HepG2 (cell line): ENCODE results near the gene PLEKHD1. TPM values are rescaled to one million over a fixed set of nuclear protein-coding genes. Genes with fewer than 3 reads are reported as not detected.

ENCODE experiments used
- ATAC-seq: fragments of 200-7000 bp; cut with Tn5 transposase; 3 replicates; pipeline ENCODE4 v1.9.1; 2020; ENCODE audit warnings: mild to moderate bottlenecking, moderate library complexity
- BruUV-seq: library from RNA; stranded (reverse); fragments of 400-500 nt; replicated peaks from 2 replicates; lab custom pipeline; 2021; lab: Mats Ljungman, UMichigan
- CTCF ChIA-PET: fragments of 300-600 bp; formaldehyde crosslinking; extraction: SDS; loops from one replicate; lab custom pipeline; 2021; ENCODE audit warnings: low total read pairs, inconsistent platforms, low intra/inter-chr PET ratio; lab: Yijun Ruan, JAX
- POLR2A ChIA-PET: fragments of 350-600 bp; sonication (Branson Sonifier 250); formaldehyde crosslinking; loops from one replicate; lab custom pipeline; 2020; ENCODE audit warnings: antibody characterized with exemption, inconsistent platforms; lab: Yijun Ruan, JAX
- DNase-seq: peaks from one replicate; pipeline ENCODE4 v3.0.0-alpha.2; 2015; ENCODE audit warnings: low spot score
- FAIRE-seq: peaks from 3 replicates; lab custom pipeline; 2011; peaks lifted over from hg19 to GRCh38; lab: Jason Lieb, UNC
- H2AFZ ChIP-seq: one replicate; pipeline ENCODE4 v1.6.1; 2011; ENCODE audit warnings: low read length, inconsistent platforms
- H3K27ac ChIP-seq: fragments of 300-600 bp; 3 replicates; pipeline ENCODE4 v1.8.0; 2011; ENCODE audit warnings: mixed run types, mild to moderate bottlenecking, mixed read lengths, low read length, inconsistent platforms; ENCODE audit not compliant: insufficient read depth; ENCODE audit errors: extremely low read length
- H3K27me3 ChIP-seq, 2 experiments: fragments of 200-600 bp in 1 of 2; 2 replicates in 1 of 2; 3 replicates in 1 of 2; pipeline versions ENCODE4 v1.6.0 to v1.8.0; 2011; ENCODE audit warnings: low read length in 2 of 2, mild to moderate bottlenecking in 2 of 2, moderate library complexity in 2 of 2, inconsistent platforms in 1 of 2; ENCODE audit not compliant: insufficient read depth in 2 of 2, control insufficient read depth in 1 of 2
- H3K36me3 ChIP-seq, 2 experiments: fragments of 200-600 bp in 1 of 2; replicated peaks in 1 of 2; 2 replicates in 1 of 2; 3 replicates in 1 of 2; pipeline versions ENCODE4 v1.5.1 to v1.8.0; 2011; ENCODE audit warnings: low read length in 2 of 2, inconsistent platforms in 1 of 2; ENCODE audit not compliant: insufficient read depth in 2 of 2, control insufficient read depth in 1 of 2
- H3K4me1 ChIP-seq: 2 replicates; pipeline ENCODE4 v1.5.1; 2012; ENCODE audit warnings: low read length, inconsistent platforms; ENCODE audit not compliant: insufficient read depth
- H3K4me2 ChIP-seq: 2 replicates; pipeline ENCODE4 v1.6.0; 2011; ENCODE audit warnings: low read depth, low read length, inconsistent platforms
- H3K4me3 ChIP-seq, 3 experiments: fragments of 200-600 bp in 1 of 3; sonication (generic), shearing (Covaris generic) in 1 of 3; replicated peaks in 1 of 3; 2 replicates each; pipeline ENCODE4 v1.5.1; 2011 to 2016; ENCODE audit warnings: low read length in 3 of 3, inconsistent platforms in 2 of 3, low read depth in 2 of 3, mild to moderate bottlenecking in 2 of 3, control low read depth in 1 of 3, mixed read lengths in 1 of 3; ENCODE audit not compliant: insufficient read depth in 1 of 3
- H3K79me2 ChIP-seq: one replicate; pipeline ENCODE4 v1.6.1; 2011; ENCODE audit warnings: low read length, inconsistent platforms; ENCODE audit not compliant: insufficient read depth
- H3K9ac ChIP-seq: 2 replicates; pipeline ENCODE4 v1.6.0; 2011; ENCODE audit warnings: mild to moderate bottlenecking, low read depth, low read length, inconsistent platforms; ENCODE audit not compliant: insufficient read depth
- H3K9me3 ChIP-seq: 2 replicates; pipeline ENCODE4 v1.5.1; 2012; ENCODE audit warnings: mild to moderate bottlenecking, low read length
- H4K20me1 ChIP-seq: 2 replicates; pipeline ENCODE4 v1.6.0; 2011; ENCODE audit warnings: inconsistent platforms, mild to moderate bottlenecking, low read length, moderate library complexity; ENCODE audit not compliant: insufficient read depth
- DMAP1 ChIP-seq: IDR thresholded peaks from 2 replicates; pipeline ENCODE4 v1.6.1; 2016
- HNRNPL ChIP-seq: fragments of 200-400 bp; formaldehyde crosslinking; IDR thresholded peaks from 2 replicates; pipeline ENCODE4 v1.6.1; 2017; ENCODE audit warnings: mild to moderate bottlenecking, low read depth, low read length
- IKZF1 ChIP-seq: fragments of 450-650 bp; IDR thresholded peaks from 2 replicates; pipeline ENCODE4 v1.7.1; 2016
- KMT2B ChIP-seq: IDR thresholded peaks from 2 replicates; pipeline ENCODE4 v1.6.1; 2016; ENCODE audit warnings: missing genetic modification reagents, missing compliant biosample characterization
- NPAS2 ChIP-seq: sonication (generic); formaldehyde crosslinking; IDR thresholded peaks from 2 replicates; pipeline ENCODE4 v1.8.0; 2022; ENCODE audit warnings: mild to moderate bottlenecking, missing genetic modification reagents, borderline replicate concordance
- PCBP1 ChIP-seq: fragments of 200-400 bp; formaldehyde crosslinking; IDR thresholded peaks from 2 replicates; pipeline ENCODE4 v1.6.1; 2017; ENCODE audit warnings: mild to moderate bottlenecking, low read depth, low read length, borderline replicate concordance
- SNAPC2 ChIP-seq: sonication (generic); formaldehyde crosslinking; IDR thresholded peaks from 2 replicates; pipeline ENCODE4 v1.8.1; 2022; ENCODE audit warnings: mild to moderate bottlenecking, missing genetic modification reagents
- ZFP82 ChIP-seq: sonication (generic); formaldehyde crosslinking; IDR thresholded peaks from 2 replicates; pipeline ENCODE4 v1.5.1; 2020; ENCODE audit warnings: mild to moderate bottlenecking, missing genetic modification reagents, borderline replicate concordance
- ZNF230 ChIP-seq: sonication (generic); formaldehyde crosslinking; IDR thresholded peaks from 2 replicates; pipeline ENCODE4 v1.4.0; 2020; ENCODE audit warnings: mild to moderate bottlenecking, missing genetic modification reagents
- ZNF232 ChIP-seq: sonication (generic); formaldehyde crosslinking; IDR thresholded peaks from 2 replicates; pipeline ENCODE4 v1.4.0; 2020; ENCODE audit warnings: missing genetic modification reagents, borderline replicate concordance
- ZNF547 ChIP-seq: sonication (generic); formaldehyde crosslinking; IDR thresholded peaks from 2 replicates; pipeline ENCODE4 v1.5.1; 2020; ENCODE audit warnings: mild to moderate bottlenecking, missing genetic modification reagents
- ZNF709 ChIP-seq: sonication (generic); formaldehyde crosslinking; IDR thresholded peaks from 2 replicates; pipeline ENCODE4 v1.5.0; 2020; ENCODE audit warnings: mild to moderate bottlenecking, missing genetic modification reagents
- ZNF878 ChIP-seq: sonication (generic); formaldehyde crosslinking; IDR thresholded peaks from 2 replicates; pipeline ENCODE4 v1.8.1; 2023; ENCODE audit warnings: mild to moderate bottlenecking, missing genetic modification reagents, moderate library complexity
- WGBS: methylation state at CpG from one replicate; pipeline ENCODE4 v1.1.6; 2017; ENCODE audit warnings: low lambda C conversion rate; 5-methylcytosine and 5-hydroxymethylcytosine counted together
- in situ Hi-C: cut with HindIII; loops from 2 replicates; pipeline ENCODE4 v1.10.0; 2017; ENCODE audit warnings: low pct_unique_long_range_greater_than_20kb; ENCODE audit not compliant: extremely low pct_ligation_motif_present
- intact Hi-C: fragments of 100-400 bp; cut with micrococcal nuclease; formaldehyde crosslinking; loops from one replicate; pipeline ENCODE4 v1.10.0; 2022; ENCODE audit not compliant: unreplicated experiment
- polyA plus RNA-seq, 8 experiments: library from polyadenylated mRNA; depleted of rRNA in 3 of 8; stranded (reverse) in 7 of 8; unstranded in 1 of 8; fragments of >200 nt; fragmentation: Illumina TruSeq in 4 of 8; extraction: Trizol in 4 of 8; gene quantifications; 2 replicates each; pipeline versions ENCODE4 v1.2.1 to v1.2.3, GENCODE V29; 2011 to 2016; ENCODE audit warnings: low read depth in 4 of 8, missing spikeins in 1 of 8, mixed read lengths in 1 of 8; ENCODE audit not compliant: insufficient read depth in 1 of 8
- total RNA-seq, 5 experiments: library from RNA; depleted of rRNA; stranded (reverse); fragments of >200 nt; fragmentation: Illumina TruSeq; extraction: Trizol; gene quantifications; 2 replicates each; pipeline ENCODE4 v1.2.3, GENCODE V29; 2016; ENCODE audit warnings: low read depth in 1 of 5
- TF ChIP-seq, protein P1 (sequence below): sonication (generic); formaldehyde crosslinking; IDR thresholded peaks from 2 replicates; pipeline ENCODE4 v1.4.0; 2020; ENCODE audit warnings: missing genetic modification reagents
- TF ChIP-seq, protein P2 (sequence below): sonication (generic); formaldehyde crosslinking; IDR thresholded peaks from 2 replicates; pipeline ENCODE4 v1.5.1; 2020; ENCODE audit warnings: missing genetic modification reagents, mild to moderate bottlenecking, borderline replicate concordance

Gene PLEKHD1
- total and polyA plus RNA-seq, 2 of the 13 experiments (the other 11 are each of a cell fraction or from before 2014, with no cell fraction given), result 0.01 TPM; not detected in 1

DNA sequence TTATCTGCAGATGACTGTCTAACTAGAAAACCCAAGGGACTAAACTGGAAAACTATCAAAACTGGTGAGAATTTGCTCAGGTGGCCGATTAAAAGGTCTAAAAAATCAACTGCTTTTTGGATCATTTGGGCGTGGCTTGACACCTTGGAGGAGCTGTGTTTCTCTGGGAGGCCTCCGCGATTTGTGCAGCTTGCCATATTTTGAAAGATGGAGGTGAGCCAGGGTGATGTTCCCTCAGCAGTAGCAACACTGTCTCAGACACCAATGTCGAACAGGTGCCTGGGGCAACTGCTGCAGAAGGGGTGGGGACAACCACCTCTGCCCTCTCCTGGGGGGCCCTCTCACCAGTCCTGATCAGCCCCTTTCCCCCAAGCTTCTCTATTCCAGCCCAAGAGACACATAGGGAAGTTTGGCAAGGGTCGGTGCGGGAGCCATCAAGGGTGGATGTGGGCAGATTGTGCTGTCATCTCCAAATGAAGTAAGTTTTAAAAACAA, 86.4 kb downstream of the PLEKHD1 start:
- FAIRE-seq (no peak), DNase-seq (no peak)
- Histone ChIP-seq H4K20me1 (no peaks in the 10 kb centered on the region), H3K79me2 (no peaks in the 10 kb centered on the region), H3K9ac (no peak overlapping the region), H3K27ac (no peak overlapping the region), H2AFZ (no peak overlapping the region), H3K4me2 (no peak overlapping the region), H3K27me3 (peaks cover 2 to 63% of the 10 kb centered on the region in 2 experiments), H3K36me3 (no peaks in the 10 kb centered on the region), H3K4me3 (no peak overlapping the region), H3K9me3 (no peaks in the 10 kb centered on the region)
- intact Hi-C loops, result no loop called here
- in situ Hi-C loops, result loop anchor here (5.0 kb wide), 1 partner anchor 34 kb away; no protein-coding TSS in a partner anchor
- 67% methylated on average over 7 of the region's 7 CpGs for WGBS
- BruUV-seq, result no TSS peak
- TF ChIP-seq ZFP82 (CRISPR knock-in tag) (no peak), ZNF709 (no peak), KMT2B (CRISPR knock-in tag) (no peak), ZNF878 (CRISPR knock-in tag) (no peak), IKZF1 (no peak), DMAP1 (no peak), ZNF232 (no peak), PCBP1 (no peak), SNAPC2 (CRISPR knock-in tag) (no peak), HNRNPL (no peak), ZNF547 (CRISPR knock-in tag) (no peak), ZNF230 (CRISPR knock-in tag) (no peak), NPAS2 (CRISPR knock-in tag) (no peak)
- TF ChIP-seq, protein P1, sequence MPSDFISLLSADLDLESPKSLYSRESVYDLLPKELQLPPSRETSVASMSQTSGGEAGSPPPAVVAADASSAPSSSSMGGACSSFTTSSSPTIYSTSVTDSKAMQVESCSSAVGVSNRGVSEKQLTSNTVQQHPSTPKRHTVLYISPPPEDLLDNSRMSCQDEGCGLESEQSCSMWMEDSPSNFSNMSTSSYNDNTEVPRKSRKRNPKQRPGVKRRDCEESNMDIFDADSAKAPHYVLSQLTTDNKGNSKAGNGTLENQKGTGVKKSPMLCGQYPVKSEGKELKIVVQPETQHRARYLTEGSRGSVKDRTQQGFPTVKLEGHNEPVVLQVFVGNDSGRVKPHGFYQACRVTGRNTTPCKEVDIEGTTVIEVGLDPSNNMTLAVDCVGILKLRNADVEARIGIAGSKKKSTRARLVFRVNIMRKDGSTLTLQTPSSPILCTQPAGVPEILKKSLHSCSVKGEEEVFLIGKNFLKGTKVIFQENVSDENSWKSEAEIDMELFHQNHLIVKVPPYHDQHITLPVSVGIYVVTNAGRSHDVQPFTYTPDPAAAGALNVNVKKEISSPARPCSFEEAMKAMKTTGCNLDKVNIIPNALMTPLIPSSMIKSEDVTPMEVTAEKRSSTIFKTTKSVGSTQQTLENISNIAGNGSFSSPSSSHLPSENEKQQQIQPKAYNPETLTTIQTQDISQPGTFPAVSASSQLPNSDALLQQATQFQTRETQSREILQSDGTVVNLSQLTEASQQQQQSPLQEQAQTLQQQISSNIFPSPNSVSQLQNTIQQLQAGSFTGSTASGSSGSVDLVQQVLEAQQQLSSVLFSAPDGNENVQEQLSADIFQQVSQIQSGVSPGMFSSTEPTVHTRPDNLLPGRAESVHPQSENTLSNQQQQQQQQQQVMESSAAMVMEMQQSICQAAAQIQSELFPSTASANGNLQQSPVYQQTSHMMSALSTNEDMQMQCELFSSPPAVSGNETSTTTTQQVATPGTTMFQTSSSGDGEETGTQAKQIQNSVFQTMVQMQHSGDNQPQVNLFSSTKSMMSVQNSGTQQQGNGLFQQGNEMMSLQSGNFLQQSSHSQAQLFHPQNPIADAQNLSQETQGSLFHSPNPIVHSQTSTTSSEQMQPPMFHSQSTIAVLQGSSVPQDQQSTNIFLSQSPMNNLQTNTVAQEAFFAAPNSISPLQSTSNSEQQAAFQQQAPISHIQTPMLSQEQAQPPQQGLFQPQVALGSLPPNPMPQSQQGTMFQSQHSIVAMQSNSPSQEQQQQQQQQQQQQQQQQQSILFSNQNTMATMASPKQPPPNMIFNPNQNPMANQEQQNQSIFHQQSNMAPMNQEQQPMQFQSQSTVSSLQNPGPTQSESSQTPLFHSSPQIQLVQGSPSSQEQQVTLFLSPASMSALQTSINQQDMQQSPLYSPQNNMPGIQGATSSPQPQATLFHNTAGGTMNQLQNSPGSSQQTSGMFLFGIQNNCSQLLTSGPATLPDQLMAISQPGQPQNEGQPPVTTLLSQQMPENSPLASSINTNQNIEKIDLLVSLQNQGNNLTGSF, result no peak
- TF ChIP-seq, protein P2, sequence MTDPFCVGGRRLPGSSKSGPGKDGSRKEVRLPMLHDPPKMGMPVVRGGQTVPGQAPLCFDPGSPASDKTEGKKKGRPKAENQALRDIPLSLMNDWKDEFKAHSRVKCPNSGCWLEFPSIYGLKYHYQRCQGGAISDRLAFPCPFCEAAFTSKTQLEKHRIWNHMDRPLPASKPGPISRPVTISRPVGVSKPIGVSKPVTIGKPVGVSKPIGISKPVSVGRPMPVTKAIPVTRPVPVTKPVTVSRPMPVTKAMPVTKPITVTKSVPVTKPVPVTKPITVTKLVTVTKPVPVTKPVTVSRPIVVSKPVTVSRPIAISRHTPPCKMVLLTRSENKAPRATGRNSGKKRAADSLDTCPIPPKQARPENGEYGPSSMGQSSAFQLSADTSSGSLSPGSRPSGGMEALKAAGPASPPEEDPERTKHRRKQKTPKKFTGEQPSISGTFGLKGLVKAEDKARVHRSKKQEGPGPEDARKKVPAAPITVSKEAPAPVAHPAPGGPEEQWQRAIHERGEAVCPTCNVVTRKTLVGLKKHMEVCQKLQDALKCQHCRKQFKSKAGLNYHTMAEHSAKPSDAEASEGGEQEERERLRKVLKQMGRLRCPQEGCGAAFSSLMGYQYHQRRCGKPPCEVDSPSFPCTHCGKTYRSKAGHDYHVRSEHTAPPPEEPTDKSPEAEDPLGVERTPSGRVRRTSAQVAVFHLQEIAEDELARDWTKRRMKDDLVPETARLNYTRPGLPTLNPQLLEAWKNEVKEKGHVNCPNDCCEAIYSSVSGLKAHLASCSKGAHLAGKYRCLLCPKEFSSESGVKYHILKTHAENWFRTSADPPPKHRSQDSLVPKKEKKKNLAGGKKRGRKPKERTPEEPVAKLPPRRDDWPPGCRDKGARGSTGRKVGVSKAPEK (CRISPR knock-in tag), result no peak
- TF ChIP-seq, all 625 proteins: peak for 0
- ChIA-PET POLR2A (no interaction called here), CTCF (no interaction called here)
- no peak for ATAC-seq
- H3K4me1 ChIP-seq, result peaks cover 31% of the 10 kb centered on the region
